Measurements from ENCODE around the gene AKAP8L.

Gene AKAP8L

GRCh38 chr19:15331419-15332310, 87.1 kb downstream of the AKAP8L start:
- peak overlapping the region; percentile 80 for H3K4me3 ChIP-seq (ENCODE audit: low read depth, low read length)
- DNase-seq (ENCODE audit: low read depth): peak; percentile 67
- TF ChIP-seq CTCF (IDR thresholded peaks at IDR 0.05; ENCODE audit: insufficient read depth, low read depth, low read length, missing control alignments): no peak

- H3K4me3 ChIP-seq (ENCODE audit: low read depth, low read length): peak overlapping the region; percentile 80
- peak; percentile 41 for DNase-seq (ENCODE audit: low read depth)
These were observed 87.9 kb downstream of the AKAP8L start for GRCh38 chr19:15330801-15331418.

More at GRCh38 chr19:15330801-15331418, 87.9 kb downstream of the AKAP8L start:
- no peak for TF ChIP-seq CTCF (IDR thresholded peaks at IDR 0.05; ENCODE audit: insufficient read depth, low read depth, low read length, missing control alignments)

All from GM12865 (cell line).